Peyer's patch (tissue), 4 donors: ENCODE measurements around the gene IGF1R.

Source experiments
- POLR2A ChIP-seq, 2 donors: fragments of 450-650 bp; IDR thresholded peaks; one replicate each; pipeline ENCODE4 v1.5.1; 2017; ENCODE audit warnings: antibody characterized with exemption in 2 of 2, mild to moderate bottlenecking in 2 of 2, moderate library complexity in 2 of 2
- TF ChIP-seq, protein P1 (sequence below), 6 experiments: fragments of 450-650 bp in 4 of 6; fragments of 200-600 bp in 2 of 6; sonication (generic) in 1 of 6; IDR thresholded peaks; one replicate each; pipeline ENCODE4 v1.5.1; 2017 to 2019; ENCODE audit warnings: antibody characterized with exemption in 6 of 6, mild to moderate bottlenecking in 3 of 6, moderate library complexity in 1 of 6

GRCh38 chr15:98655732-98656131 is 7.4 kb downstream of the IGF1R start:
- TF ChIP-seq, protein P1, sequence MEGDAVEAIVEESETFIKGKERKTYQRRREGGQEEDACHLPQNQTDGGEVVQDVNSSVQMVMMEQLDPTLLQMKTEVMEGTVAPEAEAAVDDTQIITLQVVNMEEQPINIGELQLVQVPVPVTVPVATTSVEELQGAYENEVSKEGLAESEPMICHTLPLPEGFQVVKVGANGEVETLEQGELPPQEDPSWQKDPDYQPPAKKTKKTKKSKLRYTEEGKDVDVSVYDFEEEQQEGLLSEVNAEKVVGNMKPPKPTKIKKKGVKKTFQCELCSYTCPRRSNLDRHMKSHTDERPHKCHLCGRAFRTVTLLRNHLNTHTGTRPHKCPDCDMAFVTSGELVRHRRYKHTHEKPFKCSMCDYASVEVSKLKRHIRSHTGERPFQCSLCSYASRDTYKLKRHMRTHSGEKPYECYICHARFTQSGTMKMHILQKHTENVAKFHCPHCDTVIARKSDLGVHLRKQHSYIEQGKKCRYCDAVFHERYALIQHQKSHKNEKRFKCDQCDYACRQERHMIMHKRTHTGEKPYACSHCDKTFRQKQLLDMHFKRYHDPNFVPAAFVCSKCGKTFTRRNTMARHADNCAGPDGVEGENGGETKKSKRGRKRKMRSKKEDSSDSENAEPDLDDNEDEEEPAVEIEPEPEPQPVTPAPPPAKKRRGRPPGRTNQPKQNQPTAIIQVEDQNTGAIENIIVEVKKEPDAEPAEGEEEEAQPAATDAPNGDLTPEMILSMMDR (IDR thresholded peaks at IDR 0.05): no peak
- TF ChIP-seq POLR2A (IDR thresholded peaks at IDR 0.05): no peak
